Lower leg skin (tissue), 3 donors: ENCODE results near the gene LDHA.
A peak's percentile ranks its signal among the peaks of the same experiment; 100 is the strongest.

Experiments
- CTCF ChIP-seq, 3 donors: fragments of 450-650 bp; IDR thresholded peaks; one replicate each; pipeline ENCODE4 v1.5.1; 2016; ENCODE audit warnings: antibody characterized with exemption in 3 of 3, mild to moderate bottlenecking in 3 of 3, moderate library complexity in 2 of 3
- POLR2A ChIP-seq, 2 donors: fragments of 450-650 bp; IDR thresholded peaks; one replicate each; pipeline ENCODE4 v1.6.1; 2016 to 2017; ENCODE audit warnings: antibody characterized with exemption in 2 of 2, mild to moderate bottlenecking in 1 of 2, moderate library complexity in 1 of 2

GRCh38 chr11:18394275-18394927, at the start of gene LDHA:
- TF ChIP-seq CTCF (IDR thresholded peaks at IDR 0.05) (no peak), POLR2A (IDR thresholded peaks at IDR 0.05) (peak in 1 of 2 donors; percentile 94)
